B cell (primary cell): Measurements from ENCODE around the gene KRTAP1-4.

Source experiments
- EZH2 ChIP-seq: IDR thresholded peaks from 2 replicates; pipeline ENCODE4 v1.6.1; 2012; ENCODE audit warnings: borderline replicate concordance, low read depth, mild to moderate bottlenecking, moderate library complexity, low read length; ENCODE audit not compliant: insufficient read depth, poor library complexity, severe bottlenecking
- TF ChIP-seq, protein P1 (sequence below): fragments of 200-600 bp; IDR thresholded peaks from one replicate; pipeline ENCODE4 v1.8.0; 2022; ENCODE audit warnings: antibody characterized with exemption, mild to moderate bottlenecking

DNA sequence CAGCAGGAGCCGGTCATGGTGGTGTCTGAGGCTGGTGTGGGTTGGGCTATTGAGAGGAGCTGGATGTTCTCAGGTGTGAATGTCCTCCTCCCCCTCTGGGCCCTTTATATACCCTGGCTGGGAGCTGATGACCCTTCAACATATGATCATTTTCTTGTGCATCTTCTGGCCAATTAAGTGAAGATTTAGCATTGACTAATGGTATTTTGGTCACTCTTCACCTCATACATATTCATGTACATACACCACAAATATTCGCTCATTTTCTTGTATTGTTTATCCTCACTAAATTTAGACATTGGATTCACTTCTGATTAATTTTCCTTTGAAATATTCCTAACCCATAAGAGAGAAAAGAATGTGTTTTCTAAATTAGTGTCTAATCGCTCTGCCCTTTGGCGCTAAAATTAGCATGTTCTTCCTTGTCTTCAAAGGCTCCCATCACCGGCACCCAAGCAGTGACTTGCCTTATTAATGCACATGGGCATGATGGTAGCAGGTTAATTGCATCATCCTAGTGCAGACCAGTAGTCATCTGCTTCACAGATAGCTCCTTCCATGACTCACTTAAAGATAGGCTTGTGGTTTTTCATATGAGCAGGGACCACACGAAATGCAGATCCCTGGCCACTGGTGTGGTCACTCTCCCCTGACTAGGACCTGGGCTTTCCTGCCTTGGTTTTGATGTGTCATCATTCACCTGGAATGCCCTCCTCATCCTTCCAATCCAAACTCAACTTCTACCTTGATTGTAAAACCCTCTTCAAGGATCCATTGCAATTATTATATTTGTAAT lies 36.0 kb upstream of the KRTAP1-4 start, which contains the start of gene KRTAP2-4:
- TF ChIP-seq, protein P1, sequence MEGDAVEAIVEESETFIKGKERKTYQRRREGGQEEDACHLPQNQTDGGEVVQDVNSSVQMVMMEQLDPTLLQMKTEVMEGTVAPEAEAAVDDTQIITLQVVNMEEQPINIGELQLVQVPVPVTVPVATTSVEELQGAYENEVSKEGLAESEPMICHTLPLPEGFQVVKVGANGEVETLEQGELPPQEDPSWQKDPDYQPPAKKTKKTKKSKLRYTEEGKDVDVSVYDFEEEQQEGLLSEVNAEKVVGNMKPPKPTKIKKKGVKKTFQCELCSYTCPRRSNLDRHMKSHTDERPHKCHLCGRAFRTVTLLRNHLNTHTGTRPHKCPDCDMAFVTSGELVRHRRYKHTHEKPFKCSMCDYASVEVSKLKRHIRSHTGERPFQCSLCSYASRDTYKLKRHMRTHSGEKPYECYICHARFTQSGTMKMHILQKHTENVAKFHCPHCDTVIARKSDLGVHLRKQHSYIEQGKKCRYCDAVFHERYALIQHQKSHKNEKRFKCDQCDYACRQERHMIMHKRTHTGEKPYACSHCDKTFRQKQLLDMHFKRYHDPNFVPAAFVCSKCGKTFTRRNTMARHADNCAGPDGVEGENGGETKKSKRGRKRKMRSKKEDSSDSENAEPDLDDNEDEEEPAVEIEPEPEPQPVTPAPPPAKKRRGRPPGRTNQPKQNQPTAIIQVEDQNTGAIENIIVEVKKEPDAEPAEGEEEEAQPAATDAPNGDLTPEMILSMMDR: no peak
- no peak for TF ChIP-seq EZH2
